ENCODE measurements around the gene EXOC6B.

The EXOC6B gene

DNA sequence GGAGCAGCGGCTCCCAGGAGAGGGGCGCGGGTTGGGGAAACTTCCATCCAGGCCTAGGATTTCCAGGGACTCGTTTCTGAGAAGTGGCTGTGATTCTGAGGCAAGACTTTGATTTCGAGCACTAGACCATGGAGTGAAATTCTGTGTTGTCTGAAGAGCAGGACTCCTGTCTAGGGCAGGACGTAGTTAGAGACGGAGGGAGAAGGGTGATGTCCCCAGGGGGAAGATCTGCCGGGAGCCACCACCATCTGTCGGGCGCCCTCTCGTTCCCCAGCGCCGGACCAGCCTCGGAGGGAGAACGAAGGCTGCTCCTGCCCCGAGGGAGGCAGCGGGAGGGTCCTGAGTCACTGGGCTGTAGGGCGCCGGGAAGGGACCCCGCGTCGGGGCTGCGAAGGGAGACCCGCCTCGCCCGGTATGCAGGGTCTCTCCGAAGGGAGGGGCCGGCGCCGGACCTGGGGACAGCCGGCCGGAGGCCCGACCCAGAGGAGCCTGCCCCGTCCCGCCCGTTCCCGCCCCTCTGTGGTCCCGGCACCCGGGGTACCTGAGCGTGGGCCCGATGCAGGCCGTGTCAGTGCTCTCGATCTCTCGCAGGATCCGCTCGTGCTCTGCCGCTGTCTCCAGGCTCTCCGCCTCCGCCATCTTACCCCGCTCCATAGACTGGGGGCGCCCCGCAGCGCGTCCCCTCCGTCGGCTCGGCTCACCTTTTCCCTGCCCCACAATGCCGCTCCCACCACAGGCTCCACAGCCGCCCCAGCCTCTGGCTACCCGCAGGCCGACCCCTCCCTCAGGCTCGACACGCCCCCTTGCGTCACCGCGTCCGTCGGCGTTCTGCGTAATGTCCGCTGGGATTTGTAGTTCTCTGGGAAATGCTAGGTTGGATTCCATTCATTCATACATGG is at the start of gene EXOC6B:
TSS of gene EXOC6B (minus strand) at position 777 of the 899 bp plus-strand sequence.
- FAIRE-seq = peak; percentile 88
- TF ChIP-seq POLR2A (IDR thresholded peaks at IDR 0.05; ENCODE audit: low read depth, low read length) = peak; percentile 91
- peak; percentile 77 for DNase-seq (ENCODE audit: insufficient read length, low spot score)

DNA sequence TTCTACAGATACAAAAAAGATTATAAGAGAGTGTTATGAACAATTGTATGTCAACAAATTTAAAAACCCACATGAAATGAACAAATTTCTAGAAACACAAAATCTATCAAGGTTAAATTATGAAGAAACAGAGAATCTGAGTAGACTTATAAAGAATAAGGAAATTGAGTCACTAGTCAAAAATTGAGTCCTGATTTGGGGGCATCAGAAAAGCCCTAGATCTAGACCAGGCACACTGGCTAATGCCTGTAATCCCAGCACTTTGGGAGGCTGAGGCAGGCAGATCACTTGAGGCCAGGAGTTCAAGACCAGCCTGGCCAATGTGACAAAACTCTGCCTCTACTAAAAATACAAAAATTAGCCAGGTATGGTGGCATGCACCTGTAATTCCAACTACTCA is 46.0 kb upstream of the EXOC6B start:
- FAIRE-seq = no peak
- TF ChIP-seq POLR2A (IDR thresholded peaks at IDR 0.05; ENCODE audit: low read depth, low read length) = no peak
- DNase-seq (ENCODE audit: insufficient read length, low spot score) = no peak

DNA sequence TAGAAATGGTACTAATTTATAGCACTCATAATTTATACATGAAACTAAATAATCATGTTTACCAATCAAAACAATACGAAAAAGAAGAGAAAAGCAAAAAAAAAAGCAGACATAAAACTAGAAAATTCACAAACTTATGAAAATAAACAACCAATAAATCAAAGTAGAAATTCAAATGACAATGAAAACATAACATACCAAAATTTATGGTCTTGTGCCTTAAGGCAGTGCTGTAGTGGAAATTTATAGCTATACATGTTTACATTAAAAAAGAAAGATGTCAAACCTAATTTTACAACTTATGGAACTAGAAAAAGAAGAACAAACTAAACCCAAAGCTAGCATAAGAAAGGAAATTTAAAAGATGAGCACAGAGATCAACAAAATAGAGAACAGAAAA is 45.2 kb upstream of the EXOC6B start:
- DNase-seq (ENCODE audit: insufficient read length, low spot score) (no peak), FAIRE-seq (no peak)

DNA sequence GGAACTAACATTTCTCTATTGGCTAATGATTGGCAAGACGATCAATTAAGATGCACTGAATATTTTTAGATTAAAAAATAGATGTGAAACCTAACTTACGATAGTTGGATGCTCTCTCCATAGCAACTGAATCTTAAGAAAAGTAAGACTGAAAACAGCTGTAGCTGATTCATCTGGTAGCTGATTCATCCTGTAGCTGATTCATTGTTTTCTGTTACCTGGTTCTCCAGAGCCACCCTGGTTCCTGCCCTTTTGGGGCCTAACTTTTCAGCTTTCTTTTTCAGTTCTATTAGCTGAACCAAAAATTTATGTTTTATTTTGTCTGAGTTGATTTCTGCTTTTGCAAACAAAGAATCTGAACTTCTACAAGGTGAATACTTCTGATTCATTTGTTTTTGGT is 38.7 kb upstream of the EXOC6B start:
- FAIRE-seq (peak; percentile 86), DNase-seq (ENCODE audit: insufficient read length, low spot score) (peak; percentile 58)
- TF ChIP-seq POLR2A (IDR thresholded peaks at IDR 0.05; ENCODE audit: low read depth, low read length) = no peak

More for the DNA sequence above, 45.2 kb upstream of the EXOC6B start:
- TF ChIP-seq POLR2A (IDR thresholded peaks at IDR 0.05; ENCODE audit: low read depth, low read length) = no peak

DNA sequence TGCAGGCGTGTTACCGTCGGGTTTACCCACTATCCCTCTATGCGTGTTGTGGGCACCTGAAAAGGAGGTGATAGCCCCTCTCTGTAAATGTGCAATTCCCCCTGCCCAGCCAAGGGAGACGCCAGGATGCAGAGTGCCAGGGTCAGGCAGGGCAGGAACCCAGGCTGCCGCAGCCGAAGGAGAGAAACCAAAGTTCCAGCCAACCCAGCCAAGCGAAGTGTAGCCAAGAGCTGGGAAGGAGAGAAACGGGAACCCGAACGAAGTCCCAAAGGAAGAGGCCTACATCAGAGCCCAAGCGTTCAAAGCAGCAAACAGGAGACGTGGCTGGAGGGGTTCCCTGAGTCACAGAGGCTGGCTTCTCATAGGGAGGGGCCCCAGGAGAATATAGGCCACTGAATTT is 37.2 kb upstream of the EXOC6B start:
- FAIRE-seq (no peak), DNase-seq (ENCODE audit: insufficient read length, low spot score) (no peak)
- TF ChIP-seq POLR2A (IDR thresholded peaks at IDR 0.05; ENCODE audit: low read depth, low read length) = no peak

DNA sequence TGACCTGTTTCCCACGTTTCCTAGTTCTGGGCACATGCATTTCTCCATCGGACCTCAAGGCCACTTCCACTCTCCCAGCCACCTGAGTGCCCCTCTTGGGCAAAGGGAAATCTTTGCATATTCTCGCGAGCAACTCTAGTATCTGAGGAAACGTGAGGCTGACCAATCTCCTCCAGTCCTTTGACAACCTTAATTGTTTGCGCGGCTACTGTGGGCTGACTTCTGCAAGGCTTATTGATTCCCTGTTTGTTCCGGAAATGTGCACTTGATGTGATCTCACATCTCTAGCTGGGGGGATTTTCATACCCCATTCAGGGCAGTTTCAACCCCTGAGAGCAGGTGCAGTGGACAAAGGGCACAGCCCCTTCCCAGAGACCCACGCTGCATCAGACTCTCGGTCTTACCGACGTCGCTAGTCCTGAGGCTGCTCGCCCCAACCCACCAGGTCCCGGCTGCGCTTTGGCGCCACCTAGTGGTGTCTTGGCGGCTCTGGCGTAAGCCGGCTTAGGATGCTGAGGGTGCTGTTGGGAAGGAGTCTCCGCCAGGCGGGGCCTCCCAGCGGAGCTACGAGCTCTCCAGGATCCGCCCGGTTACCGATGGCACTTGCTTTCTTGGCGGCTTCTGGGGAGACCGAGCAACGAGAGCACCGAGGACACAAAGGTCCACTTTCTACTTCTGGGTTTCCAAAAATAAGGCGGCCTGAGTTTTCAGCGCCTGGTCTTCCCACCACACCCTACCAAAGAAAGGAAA is 36.6 kb upstream of the EXOC6B start:
- FAIRE-seq = peak; percentile 84
- DNase-seq (ENCODE audit: insufficient read length, low spot score) = peak; percentile 81
- TF ChIP-seq POLR2A (IDR thresholded peaks at IDR 0.05; ENCODE audit: low read depth, low read length) = no peak

DNA sequence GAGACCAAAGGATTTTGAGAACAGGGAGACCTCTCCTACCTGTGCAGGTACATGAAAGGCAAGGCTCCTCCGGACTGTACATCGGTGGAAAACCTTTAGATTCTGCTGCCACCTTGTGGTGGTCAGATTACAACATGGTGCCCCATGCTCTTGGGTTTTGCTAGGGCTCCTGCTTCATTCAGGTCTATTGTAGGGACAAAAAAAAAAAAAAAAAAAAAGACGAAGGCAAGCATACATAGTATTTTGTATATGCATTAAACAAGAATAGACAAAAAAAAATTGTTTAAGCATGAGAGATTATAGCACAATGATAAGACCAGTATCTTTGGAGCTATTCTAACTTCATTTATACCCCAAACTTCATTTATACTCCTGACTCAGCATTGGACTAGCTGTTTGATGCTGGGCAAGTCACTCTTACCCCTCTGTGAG is 34.0 kb upstream of the EXOC6B start:
- DNase-seq (ENCODE audit: insufficient read length, low spot score) (peak; percentile 33), FAIRE-seq (peak; percentile 69)
- no peak for TF ChIP-seq POLR2A (IDR thresholded peaks at IDR 0.05; ENCODE audit: low read depth, low read length)

DNA sequence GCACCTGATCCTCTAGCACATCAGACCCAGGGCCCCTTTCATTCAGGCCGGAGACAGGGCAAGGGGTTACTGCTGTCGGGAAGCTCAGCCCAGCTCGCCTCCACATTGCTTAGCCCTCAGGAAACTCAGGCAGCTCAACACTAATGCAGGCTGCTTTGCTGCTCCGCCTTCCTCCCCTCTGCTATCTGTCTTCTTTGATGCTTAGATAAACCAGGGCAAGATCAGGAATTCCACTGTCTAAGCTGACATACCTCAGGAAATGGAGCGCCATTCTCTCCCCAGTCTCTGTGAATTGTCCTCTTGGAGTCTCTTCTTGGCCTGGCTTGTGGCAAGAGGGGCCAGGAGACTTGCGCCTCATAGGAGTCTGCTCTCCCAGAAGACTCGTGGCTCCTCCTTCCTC is 25.5 kb upstream of the EXOC6B start:
- FAIRE-seq = no peak
- no peak for DNase-seq (ENCODE audit: insufficient read length, low spot score)
- no peak for TF ChIP-seq POLR2A (IDR thresholded peaks at IDR 0.05; ENCODE audit: low read depth, low read length)

DNA sequence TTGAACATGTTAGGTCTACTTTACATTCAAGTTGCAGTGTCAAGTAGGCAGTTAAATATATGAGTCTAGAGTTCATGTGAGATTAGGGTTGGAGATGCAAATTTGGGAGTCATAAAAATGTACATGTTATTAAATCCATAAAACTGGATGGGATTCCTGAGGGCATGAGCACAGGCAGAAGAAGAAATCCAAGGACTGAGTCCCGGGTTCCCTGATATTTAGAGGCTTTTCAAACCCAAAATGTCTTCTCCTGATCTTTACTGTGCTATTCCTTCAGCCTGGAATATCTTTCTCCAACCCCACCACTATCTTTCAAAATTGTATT is 23.3 kb upstream of the EXOC6B start:
- FAIRE-seq (no peak), DNase-seq (ENCODE audit: insufficient read length, low spot score) (no peak)
- no peak for TF ChIP-seq POLR2A (IDR thresholded peaks at IDR 0.05; ENCODE audit: low read depth, low read length)

DNA sequence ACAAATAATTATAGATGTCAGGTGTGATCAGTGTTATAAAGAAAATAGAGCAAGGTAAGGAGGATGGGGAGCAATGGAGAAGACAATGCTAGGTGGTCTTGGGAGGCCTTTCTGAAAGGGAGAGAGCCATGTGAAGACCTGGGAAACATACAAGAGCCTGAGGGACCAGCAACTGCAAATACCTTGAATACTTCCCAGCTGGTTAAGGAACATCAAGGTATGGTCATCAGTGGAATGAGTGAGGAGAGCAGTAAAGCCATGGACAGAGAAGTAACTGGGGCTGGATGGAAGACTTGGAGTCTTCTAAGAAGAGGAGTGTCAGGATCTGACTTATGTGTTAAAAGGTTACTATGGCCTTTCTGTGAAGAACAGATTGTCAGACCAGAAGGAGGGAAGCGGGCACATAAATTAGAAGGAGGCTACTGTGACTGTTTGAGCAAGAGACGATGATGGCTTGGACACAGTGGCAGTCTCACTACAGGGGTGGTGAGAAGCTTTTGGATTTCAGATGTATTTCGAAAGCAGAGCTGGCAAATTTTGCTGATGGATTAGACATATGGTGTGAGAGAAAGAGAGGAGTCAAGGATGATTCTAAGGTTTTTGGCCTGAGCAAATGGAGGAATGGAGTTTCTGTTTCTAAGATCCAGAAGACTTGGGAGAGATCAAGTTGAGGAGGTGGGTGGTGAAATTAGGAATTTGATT is 22.8 kb upstream of the EXOC6B start:
- no peak for FAIRE-seq
- no peak for DNase-seq (ENCODE audit: insufficient read length, low spot score)
- no peak for TF ChIP-seq POLR2A (IDR thresholded peaks at IDR 0.05; ENCODE audit: low read depth, low read length)

DNA sequence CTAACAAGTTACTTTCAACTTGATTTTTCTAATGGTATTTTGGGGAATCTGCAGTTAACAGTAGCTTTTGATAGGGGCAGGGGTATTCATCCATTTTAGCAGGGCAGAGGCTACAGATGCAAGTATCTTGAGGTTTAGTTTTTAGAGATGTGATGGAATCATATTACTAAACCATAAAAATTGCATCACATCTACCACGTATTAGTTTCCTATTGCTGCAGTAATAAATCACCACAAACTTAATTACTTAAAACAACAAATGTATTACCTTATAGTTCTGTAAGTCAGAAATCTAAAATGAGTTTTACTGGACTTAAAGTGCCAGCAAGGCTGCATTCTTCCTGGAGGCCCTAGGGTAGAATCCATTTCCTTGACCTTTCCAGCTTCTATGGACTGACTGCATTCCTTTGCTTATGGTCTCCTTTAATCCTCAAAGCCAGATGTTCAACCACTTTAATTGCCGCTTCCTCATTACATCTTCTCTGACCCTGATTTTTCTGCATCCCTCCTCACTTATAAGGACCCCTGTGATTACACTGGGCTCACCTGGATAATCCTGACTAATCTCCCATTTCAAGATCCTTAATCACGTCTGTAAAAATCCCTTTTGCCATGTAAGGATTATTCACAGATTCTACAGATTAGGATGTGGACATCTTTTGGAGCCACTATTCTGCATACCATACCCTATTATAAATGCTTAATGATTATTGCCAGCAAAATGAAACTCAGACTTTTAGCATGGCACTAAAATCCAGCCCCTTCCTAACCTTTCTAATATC is 21.9 kb upstream of the EXOC6B start:
- TF ChIP-seq POLR2A (IDR thresholded peaks at IDR 0.05; ENCODE audit: low read depth, low read length) = no peak
- DNase-seq (ENCODE audit: insufficient read length, low spot score) (no peak), FAIRE-seq (no peak)

DNA sequence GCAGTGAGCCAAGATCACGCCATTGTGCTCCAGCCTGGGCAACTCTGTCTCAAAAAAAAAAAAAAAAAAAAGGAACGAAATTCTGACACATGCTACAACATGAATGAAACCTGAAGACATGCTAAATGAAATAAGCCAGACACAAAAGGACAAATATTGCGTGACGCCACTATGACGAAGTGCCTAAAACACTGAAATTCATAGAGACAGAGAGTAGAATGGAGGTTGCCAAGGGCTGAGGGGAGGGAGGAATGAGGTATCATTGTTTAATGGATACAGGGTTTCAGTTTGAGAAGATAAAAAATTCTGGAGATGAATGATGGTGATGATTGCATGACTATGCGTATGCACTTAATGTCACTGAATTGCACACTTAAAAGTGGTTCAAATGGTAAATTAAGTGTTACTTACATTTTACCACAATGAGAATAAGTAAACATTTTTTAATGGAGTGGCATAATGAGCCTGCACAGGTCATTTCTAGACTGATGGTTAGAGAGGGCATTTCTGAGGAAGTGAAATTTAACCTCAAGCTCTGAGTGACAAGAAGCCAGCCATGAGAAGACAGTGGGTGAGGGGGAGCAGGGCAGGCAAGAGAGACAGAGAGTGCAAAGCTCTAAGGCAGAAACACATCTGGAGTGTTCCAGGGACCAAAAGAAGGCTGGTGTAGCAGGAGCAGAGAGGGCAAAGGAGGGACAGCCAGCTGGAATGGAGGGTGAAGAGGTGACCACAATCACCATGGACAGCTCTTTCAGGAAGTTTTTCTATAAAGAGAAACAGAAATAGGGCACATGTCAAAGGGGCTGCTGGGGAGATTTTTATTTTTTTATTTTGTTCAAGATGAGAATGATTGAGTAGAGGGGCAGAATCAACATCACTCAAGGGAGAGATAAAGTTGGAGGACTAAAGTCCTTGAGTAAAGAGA is 20.6 kb upstream of the EXOC6B start:
- TF ChIP-seq POLR2A (IDR thresholded peaks at IDR 0.05; ENCODE audit: low read depth, low read length) = no peak
- FAIRE-seq = no peak
- DNase-seq (ENCODE audit: insufficient read length, low spot score) = no peak
